ENCODE results near the gene TMCC1.

DNA sequence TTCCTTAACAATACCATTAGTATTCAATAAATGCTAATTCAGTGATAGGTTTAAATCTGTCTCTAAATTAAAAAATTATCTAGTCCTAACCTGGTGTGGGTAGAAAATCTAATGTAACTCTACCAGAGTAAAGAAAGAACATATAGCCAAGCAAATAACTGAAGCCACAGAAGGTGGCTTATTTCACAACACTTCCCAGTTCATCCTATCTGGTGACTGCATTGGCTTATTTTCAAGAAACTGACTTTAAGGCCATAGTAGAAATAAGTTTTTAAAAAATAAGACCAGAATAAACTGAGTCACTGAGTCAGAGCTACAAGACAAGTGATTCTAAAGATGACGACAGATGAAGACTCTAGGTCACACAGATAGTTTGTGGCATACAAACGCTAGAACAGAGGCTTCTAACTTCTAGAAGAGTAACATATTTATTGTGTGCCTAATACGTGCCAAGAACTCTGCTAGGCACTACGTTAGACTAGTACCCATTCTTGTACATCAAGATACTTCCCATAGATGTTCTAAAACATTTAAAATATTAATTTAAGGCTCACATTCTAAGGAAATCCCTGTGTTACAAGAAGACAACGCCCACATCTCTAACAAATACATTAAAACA is 25.9 kb downstream of the TMCC1 start:
- no peak for TF ChIP-seq EZH2 (IDR thresholded peaks at IDR 0.05; ENCODE audit: low read length, unreplicated experiment)
- TF ChIP-seq, protein P1, sequence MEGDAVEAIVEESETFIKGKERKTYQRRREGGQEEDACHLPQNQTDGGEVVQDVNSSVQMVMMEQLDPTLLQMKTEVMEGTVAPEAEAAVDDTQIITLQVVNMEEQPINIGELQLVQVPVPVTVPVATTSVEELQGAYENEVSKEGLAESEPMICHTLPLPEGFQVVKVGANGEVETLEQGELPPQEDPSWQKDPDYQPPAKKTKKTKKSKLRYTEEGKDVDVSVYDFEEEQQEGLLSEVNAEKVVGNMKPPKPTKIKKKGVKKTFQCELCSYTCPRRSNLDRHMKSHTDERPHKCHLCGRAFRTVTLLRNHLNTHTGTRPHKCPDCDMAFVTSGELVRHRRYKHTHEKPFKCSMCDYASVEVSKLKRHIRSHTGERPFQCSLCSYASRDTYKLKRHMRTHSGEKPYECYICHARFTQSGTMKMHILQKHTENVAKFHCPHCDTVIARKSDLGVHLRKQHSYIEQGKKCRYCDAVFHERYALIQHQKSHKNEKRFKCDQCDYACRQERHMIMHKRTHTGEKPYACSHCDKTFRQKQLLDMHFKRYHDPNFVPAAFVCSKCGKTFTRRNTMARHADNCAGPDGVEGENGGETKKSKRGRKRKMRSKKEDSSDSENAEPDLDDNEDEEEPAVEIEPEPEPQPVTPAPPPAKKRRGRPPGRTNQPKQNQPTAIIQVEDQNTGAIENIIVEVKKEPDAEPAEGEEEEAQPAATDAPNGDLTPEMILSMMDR (conservative IDR thresholded peaks at IDR 0.05; ENCODE audit: low read depth, low read length): no peak
- no peak for TF ChIP-seq EZH2phosphoT487 (IDR thresholded peaks at IDR 0.05; ENCODE audit: borderline replicate concordance, low read length)
